ENCODE measurements around the gene LHX2.
A peak's percentile ranks its signal among the peaks of the same experiment; 100 is the strongest.

Gene LHX2

GRCh38 chr9:124074746-124075145 lies 63.2 kb downstream of the LHX2 start:
- TF ChIP-seq, protein P1, sequence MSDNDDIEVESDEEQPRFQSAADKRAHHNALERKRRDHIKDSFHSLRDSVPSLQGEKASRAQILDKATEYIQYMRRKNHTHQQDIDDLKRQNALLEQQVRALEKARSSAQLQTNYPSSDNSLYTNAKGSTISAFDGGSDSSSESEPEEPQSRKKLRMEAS (IDR thresholded peaks at IDR 0.05): no peak
- TF ChIP-seq TEAD4 (IDR thresholded peaks at IDR 0.05) (no peak), TAF1 (IDR thresholded peaks at IDR 0.05; ENCODE audit: low read depth) (no peak), EP300 (IDR thresholded peaks at IDR 0.05; ENCODE audit: borderline replicate concordance) (no peak), YY1 (IDR thresholded peaks at IDR 0.05; ENCODE audit: low read depth) (no peak), NFIC (IDR thresholded peaks at IDR 0.05) (no peak), FOXM1 (IDR thresholded peaks at IDR 0.05; ENCODE audit: borderline replicate concordance, low read depth) (no peak), RAD21 (IDR thresholded peaks at IDR 0.05; ENCODE audit: low read depth) (no peak), CEBPB (IDR thresholded peaks at IDR 0.05) (no peak)
- TF ChIP-seq, protein P2, sequence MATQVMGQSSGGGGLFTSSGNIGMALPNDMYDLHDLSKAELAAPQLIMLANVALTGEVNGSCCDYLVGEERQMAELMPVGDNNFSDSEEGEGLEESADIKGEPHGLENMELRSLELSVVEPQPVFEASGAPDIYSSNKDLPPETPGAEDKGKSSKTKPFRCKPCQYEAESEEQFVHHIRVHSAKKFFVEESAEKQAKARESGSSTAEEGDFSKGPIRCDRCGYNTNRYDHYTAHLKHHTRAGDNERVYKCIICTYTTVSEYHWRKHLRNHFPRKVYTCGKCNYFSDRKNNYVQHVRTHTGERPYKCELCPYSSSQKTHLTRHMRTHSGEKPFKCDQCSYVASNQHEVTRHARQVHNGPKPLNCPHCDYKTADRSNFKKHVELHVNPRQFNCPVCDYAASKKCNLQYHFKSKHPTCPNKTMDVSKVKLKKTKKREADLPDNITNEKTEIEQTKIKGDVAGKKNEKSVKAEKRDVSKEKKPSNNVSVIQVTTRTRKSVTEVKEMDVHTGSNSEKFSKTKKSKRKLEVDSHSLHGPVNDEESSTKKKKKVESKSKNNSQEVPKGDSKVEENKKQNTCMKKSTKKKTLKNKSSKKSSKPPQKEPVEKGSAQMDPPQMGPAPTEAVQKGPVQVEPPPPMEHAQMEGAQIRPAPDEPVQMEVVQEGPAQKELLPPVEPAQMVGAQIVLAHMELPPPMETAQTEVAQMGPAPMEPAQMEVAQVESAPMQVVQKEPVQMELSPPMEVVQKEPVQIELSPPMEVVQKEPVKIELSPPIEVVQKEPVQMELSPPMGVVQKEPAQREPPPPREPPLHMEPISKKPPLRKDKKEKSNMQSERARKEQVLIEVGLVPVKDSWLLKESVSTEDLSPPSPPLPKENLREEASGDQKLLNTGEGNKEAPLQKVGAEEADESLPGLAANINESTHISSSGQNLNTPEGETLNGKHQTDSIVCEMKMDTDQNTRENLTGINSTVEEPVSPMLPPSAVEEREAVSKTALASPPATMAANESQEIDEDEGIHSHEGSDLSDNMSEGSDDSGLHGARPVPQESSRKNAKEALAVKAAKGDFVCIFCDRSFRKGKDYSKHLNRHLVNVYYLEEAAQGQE (IDR thresholded peaks at IDR 0.05; ENCODE audit: low read depth): no peak

DNA sequence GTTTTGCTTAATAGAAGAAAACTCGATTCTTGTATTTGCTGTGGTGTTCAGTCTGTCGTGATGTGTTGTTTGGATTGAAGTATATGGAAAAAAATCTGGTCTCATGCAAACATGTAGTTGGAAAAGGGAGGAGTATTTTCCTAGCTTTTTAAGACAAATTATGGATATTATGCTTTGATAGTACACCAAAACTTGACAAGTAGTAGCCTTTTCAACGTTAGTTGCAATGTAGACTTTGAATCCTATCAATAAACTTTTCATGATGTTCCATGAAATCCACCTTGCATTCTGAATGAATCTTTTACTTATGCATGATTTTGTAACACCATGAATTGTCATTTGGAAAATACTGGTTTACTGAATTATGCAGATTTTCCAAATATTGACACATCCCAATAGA lies 64.2 kb downstream of the LHX2 start:
- TF ChIP-seq, protein P2 (IDR thresholded peaks at IDR 0.05; ENCODE audit: low read depth): no peak
- TF ChIP-seq, protein P3, sequence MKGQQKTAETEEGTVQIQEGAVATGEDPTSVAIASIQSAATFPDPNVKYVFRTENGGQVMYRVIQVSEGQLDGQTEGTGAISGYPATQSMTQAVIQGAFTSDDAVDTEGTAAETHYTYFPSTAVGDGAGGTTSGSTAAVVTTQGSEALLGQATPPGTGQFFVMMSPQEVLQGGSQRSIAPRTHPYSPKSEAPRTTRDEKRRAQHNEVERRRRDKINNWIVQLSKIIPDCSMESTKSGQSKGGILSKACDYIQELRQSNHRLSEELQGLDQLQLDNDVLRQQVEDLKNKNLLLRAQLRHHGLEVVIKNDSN (IDR thresholded peaks at IDR 0.05): no peak

DNA sequence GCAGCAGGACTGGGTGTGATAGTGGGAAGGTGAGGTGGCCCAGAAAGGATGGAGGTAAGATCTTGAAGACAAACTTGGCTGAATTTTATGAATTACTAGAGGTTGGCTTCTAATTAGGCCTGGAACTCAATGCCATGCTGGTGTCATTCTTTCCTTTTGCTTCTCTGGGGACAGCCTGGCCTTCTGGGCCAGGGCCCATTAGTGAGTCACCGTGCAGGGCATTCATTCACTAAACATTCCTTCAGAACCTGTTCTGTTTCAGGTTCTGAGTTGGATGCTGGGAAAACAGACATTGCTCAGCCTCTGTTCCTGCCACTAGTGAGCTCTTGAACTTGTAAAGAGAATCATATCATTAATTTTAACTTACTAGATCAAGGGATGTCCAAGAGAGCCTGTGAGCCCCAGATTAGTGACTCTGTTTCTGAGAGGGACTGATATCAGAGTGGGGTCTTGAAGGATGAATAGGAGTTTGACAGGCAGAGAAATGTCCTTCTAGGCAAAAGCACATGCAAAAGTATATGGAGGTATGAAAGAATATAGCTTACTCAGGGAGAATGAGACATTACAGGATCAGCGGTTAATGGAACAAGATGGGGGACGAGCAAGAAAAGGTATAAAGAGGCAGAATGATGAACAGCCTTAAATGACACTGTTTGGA lies 66.5 kb downstream of the LHX2 start:
- TF ChIP-seq ZBTB7A (IDR thresholded peaks at IDR 0.05; ENCODE audit: low read depth): no peak
- peak; percentile 77 for TF ChIP-seq TEAD4 (IDR thresholded peaks at IDR 0.05)

- TF ChIP-seq EGR1 (IDR thresholded peaks at IDR 0.05) (no peak), TEAD4 (IDR thresholded peaks at IDR 0.05) (peak; percentile 40; the same call in 1 of the 2 replicates), YY1 (IDR thresholded peaks at IDR 0.05; ENCODE audit: low read depth) (no peak)
Observed at GRCh38 chr9:124078641-124079040, 67.1 kb downstream of the LHX2 start.

DNA sequence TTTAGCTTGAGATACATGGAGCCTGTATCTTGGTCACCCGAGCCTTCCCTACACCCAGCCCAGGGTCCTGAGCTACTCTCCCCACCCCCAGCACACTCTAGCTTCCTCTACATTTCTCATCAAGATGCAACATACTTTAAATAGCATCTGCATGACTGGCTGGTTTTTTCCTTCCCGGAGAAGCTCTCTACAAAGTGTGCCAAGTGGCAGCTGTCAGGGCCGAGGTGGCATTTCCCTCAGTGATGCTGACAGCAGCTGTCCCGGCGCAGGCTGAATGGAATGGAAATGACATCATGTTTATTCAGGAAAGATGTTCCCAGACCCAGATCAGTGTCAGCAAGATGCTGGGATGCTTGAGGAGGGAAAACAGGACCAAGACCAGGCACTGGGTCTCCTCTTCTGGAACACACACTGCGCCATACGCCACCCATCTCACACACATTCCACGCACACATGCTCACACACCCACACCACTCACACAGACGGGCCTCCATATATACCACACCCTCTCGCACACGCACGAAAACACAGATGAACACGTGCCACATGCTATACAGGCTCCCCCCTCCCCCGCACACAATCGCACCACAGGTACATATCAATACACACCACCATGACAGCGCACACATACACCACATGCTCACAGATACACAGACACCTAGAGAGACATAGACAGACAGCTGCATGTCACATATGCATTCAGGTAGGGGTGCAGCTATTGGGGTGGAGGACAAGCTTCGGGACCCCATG lies 67.8 kb downstream of the LHX2 start:
- TF ChIP-seq TEAD4 (IDR thresholded peaks at IDR 0.05): 0 out of 2 replicates have a peak, but pooled peaks have one; percentile 37
- TF ChIP-seq EGR1 (IDR thresholded peaks at IDR 0.05): no peak
- no peak for TF ChIP-seq CREB1 (IDR thresholded peaks at IDR 0.05; ENCODE audit: low read depth)
- TF ChIP-seq, protein P3 (IDR thresholded peaks at IDR 0.05): no peak

DNA sequence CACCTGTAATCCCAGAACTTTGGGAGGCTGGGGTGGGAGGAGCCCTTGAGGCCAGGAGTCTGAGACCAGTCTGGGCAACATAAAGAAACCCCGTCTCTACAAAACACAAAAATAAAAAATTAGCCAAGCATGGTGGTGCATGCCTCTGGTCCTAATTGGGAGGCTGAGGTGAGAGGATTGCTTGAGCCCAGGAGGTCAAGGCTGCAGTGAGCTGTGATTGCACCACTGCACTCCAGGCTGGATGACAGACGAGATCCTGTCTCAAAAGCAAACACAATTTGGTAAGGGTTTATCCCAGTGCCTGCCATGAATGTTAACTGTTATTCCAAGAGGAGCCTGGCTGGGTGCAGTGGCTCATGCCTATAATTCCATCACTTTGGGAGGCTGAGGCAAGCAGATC lies 71.1 kb downstream of the LHX2 start:
- TF ChIP-seq, protein P1 (IDR thresholded peaks at IDR 0.05): no peak
- TF ChIP-seq TCF12 (IDR thresholded peaks at IDR 0.05; ENCODE audit: low read depth) (no peak), YY1 (IDR thresholded peaks at IDR 0.05; ENCODE audit: low read depth) (no peak), ZBTB7A (IDR thresholded peaks at IDR 0.05; ENCODE audit: low read depth) (no peak), NFIC (IDR thresholded peaks at IDR 0.05) (no peak), TAF1 (IDR thresholded peaks at IDR 0.05; ENCODE audit: low read depth) (no peak), FOXM1 (IDR thresholded peaks at IDR 0.05; ENCODE audit: borderline replicate concordance, low read depth) (no peak), TEAD4 (IDR thresholded peaks at IDR 0.05) (no peak), CEBPB (IDR thresholded peaks at IDR 0.05) (no peak)
- TF ChIP-seq, protein P3 (IDR thresholded peaks at IDR 0.05): no peak
